ENCODE data around the gene PPP4R3A. TPM values are rescaled to one million over a fixed set of nuclear protein-coding genes. Genes with fewer than 3 reads are reported as not detected.

Gene PPP4R3A
- total and polyA plus RNA-seq, 2 of the 4 experiments (the other 2 are of a cell fraction), result 28.2 to 28.9 TPM

- Histone ChIP-seq H4K20me1 (ENCODE audit: insufficient read depth, low read length) (0 out of 2 replicates have a peak, but pooled peaks cover 6% of the 10 kb centered on the region), H3K79me1 (ENCODE audit: low read depth in 1 of 2, low read length in 2 of 2) (no peaks in the 10 kb centered on the region), H3K4me3 (ENCODE audit: insufficient read depth, low read depth, low read length) (no peak overlapping the region), H4K91ac (ENCODE audit: insufficient read depth, low read depth, low read length) (no peak overlapping the region), H3K27me3 (ENCODE audit: control insufficient read depth, insufficient read depth, low read length) (no peaks in the 10 kb centered on the region), H2AK9ac (replicated peaks; ENCODE audit: low read depth, low read length, poor library complexity) (peak overlapping the region; percentile 25), H2BK20ac (ENCODE audit: low read depth, low read length) (no peak overlapping the region), H3K4me2 (ENCODE audit: low read depth, low read length) (no peak overlapping the region), H3K18ac (ENCODE audit: low read depth, low read length) (no peak overlapping the region), H4K5ac (ENCODE audit: low read depth, low read length) (no peak overlapping the region), H3K9me1 (ENCODE audit: insufficient read depth, low read length) (no peaks in the 10 kb centered on the region; the same call in 1 of the 2 replicates), H2BK120ac (ENCODE audit: low read depth, low read length) (no peak overlapping the region), H3K27ac (ENCODE audit: insufficient read depth, low read length) (no peak overlapping the region), H3K9ac (ENCODE audit: low read depth, low read length) (no peak overlapping the region), H3K36me3 (ENCODE audit: control insufficient read depth, insufficient read depth, low read length) (peaks cover 19% of the 10 kb centered on the region), H4K8ac (ENCODE audit: low read depth in 2 of 2, low read length in 2 of 2) (no peak overlapping the region), H2BK15ac (ENCODE audit: low read depth, low read length) (no peak overlapping the region), H2AFZ (replicated peaks; ENCODE audit: low read length, poor library complexity) (no peak overlapping the region), H3K23ac (ENCODE audit: low read depth, low read length) (no peak overlapping the region), H3K9me3 (ENCODE audit: control insufficient read depth, insufficient read depth, low read length) (no peaks in the 10 kb centered on the region), H2AK5ac (ENCODE audit: low read depth, low read length) (no peak overlapping the region), H3K56ac (ENCODE audit: extremely low read depth, insufficient read depth, low read length) (no peak overlapping the region), H3K14ac (replicated peaks; ENCODE audit: low read depth, low read length) (no peak overlapping the region), H3K4me1 (ENCODE audit: control insufficient read depth, insufficient read depth, low read length) (no peaks in the 10 kb centered on the region), H3K4ac (ENCODE audit: low read depth, low read length) (no peak overlapping the region), H2BK5ac (ENCODE audit: low read depth, low read length, poor library complexity, severe bottlenecking) (no peak overlapping the region)
- DNase-seq (no peak), ATAC-seq (ENCODE audit: low read depth) (no peak)
- intact Hi-C loops (cut with micrococcal nuclease), result no loop called here
- in situ Hi-C loops (cut with MboI; ENCODE audit: low sequenced_read_pairs), result no loop called here
- no CpG with 5 or more reads among the region's 3 CpGs for WGBS, 2 experiments (ENCODE audit: extremely low coverage in 2 of 2, insufficient read length in 1 of 2)
- no peak for TF ChIP-seq NFE2L2 (IDR thresholded peaks at IDR 0.05; ENCODE audit: low read depth, low read length)
- no peak for TF ChIP-seq RCOR1 (IDR thresholded peaks at IDR 0.05; ENCODE audit: insufficient replicate concordance, low read length)
- TF ChIP-seq CHD1 (IDR thresholded peaks at IDR 0.05; ENCODE audit: low read depth, low read length), result no peak
- TF ChIP-seq USF2 (IDR thresholded peaks at IDR 0.05; ENCODE audit: low read depth, low read length), result no peak
- TF ChIP-seq POLR2A (IDR thresholded peaks at IDR 0.05; ENCODE audit: low read depth, low read length), result no peak
- TF ChIP-seq MAFK (IDR thresholded peaks at IDR 0.05; ENCODE audit: low read depth, low read length), result no peak
- no peak for TF ChIP-seq MXI1 (IDR thresholded peaks at IDR 0.05; ENCODE audit: borderline replicate concordance, low read depth, low read length)
- TF ChIP-seq RFX5 (IDR thresholded peaks at IDR 0.05; ENCODE audit: low read depth, low read length), result no peak
- no TSS peak for BruUV-seq (replicated peaks)
- ChIA-PET CTCF (no interaction called here), POLR2A (ENCODE audit: unreplicated experiment) (no interaction called here)
- dilution Hi-C loops (cut with HindIII; ENCODE audit: low sequenced_read_pairs, unreplicated experiment), result no loop called here
Measured at GRCh38 chr14:91454580-91454979, 55.5 kb downstream of the PPP4R3A start.

Measured in IMR-90 (cell line).